ENCODE measurements around the gene KLK1. TPM values are rescaled to one million over a fixed set of nuclear protein-coding genes. Genes with fewer than 3 reads are reported as not detected.

The KLK1 gene
- total RNA-seq, 1 experiment from 2014 or later, result not detected

DNA sequence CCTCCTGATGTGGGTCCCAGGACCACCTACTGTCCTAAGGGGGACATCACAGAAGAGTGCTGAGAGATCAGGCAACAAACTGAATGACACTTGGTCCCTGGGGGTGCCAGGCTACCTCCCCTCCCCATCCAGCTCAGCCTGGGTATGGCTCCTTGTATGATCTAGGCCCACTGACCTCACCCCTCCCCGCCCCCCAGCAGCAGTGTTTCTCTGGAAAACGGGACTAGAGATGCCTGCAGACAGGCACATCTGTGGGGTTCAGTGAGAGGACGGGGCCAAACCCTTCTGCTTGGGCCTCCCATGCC, 24.1 kb downstream of the KLK1 start:
- Histone ChIP-seq H3K9me3 (no peaks in the 10 kb centered on the region), H3K36me3 (peaks cover 85% of the 10 kb centered on the region), H3K4me3 (no peak overlapping the region), H3K27me3 (no peaks in the 10 kb centered on the region)
- no peak for DNase-seq

DNA sequence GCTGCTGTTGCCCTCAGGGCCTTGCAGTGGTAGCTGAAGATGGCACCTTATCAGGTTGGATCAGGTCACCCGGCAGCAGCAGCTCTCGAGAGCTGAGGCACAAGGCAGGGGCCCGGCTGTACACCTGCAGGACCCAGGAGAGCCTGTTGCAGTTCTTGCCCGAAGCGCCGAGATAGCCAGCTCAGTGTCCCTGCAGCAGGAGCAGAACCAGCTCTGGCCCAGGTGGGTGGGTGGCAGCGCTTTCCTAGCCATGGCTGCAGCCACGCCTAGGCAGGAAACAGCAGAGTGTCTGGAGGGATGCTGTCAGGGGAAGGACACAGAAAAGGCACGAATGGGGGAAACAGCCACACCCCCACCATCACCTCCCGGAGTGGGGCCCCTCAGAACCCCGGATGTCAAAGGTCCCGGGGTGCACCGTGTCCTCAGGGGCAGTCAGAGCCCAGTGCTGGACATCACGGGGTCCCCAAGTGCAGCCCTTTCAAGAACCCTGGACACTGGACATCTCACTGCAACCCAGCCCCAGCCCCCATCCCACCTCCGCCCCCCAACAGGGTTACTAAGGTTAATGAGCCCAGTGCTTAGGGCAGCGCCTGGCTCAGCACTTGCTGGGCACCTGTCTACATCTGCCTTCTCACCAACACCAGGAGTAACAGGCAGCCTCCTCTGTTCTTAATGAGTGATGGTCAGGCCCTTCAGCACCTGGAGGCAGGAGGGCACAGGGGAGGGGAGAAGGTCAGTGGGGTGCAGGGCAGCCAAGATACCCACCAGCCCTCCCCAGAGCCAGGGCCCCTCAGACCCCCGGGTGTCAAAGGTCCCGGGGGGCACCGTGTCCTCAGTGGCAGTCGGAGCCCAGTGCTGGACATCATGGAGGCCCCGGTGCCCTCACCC, 24.7 kb downstream of the KLK1 start:
- Histone ChIP-seq H3K36me3 (peaks cover 85% of the 10 kb centered on the region), H3K9me3 (no peaks in the 10 kb centered on the region), H3K4me3 (no peak overlapping the region), H3K27me3 (no peaks in the 10 kb centered on the region)
- no peak for DNase-seq

DNA sequence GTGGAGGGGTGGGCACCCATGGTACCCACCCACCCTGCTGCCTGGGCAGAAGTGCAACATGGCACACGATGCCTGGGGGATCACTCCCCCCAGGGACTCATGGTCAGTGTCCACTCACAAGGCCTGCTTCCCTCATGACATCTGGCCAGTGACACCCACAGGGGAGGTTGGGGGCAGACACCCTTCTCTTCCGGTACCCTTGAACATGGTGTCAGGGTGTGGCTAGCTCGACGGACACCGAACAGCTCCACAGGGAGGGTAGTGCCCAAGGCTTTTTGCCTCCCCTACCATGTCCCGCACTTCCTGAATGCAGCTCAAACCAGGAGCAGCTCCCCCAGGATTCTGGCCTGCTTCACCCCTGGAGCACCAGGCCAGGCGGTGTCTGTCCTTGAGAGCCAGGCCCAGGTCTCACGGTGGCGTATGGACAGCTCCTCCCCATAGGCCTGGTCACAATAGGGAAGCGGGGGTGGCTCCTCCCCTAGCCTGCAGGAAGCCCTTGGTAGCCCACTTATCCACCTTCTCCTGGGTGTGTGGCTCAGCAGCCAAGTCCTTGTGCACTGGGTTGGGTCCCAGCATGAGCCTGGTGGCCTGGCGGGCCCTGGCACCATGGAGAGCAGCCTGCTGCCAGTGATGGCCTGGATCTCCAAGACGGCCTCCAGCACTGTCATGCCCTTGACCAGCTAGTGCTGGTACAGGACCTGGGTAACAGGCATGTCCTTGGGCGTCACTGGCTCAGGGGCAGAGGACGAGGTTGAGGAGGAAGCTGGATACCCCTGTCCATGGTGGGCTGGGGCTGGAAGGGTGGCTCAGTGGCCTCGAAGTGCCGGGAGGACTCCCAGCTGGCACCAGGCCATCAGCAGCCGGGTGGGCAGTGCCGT, 25.6 kb downstream of the KLK1 start:
- Histone ChIP-seq H3K27me3 (no peaks in the 10 kb centered on the region), H3K9me3 (no peaks in the 10 kb centered on the region), H3K36me3 (peaks cover 76% of the 10 kb centered on the region), H3K4me3 (no peak overlapping the region)
- no peak for DNase-seq

DNA sequence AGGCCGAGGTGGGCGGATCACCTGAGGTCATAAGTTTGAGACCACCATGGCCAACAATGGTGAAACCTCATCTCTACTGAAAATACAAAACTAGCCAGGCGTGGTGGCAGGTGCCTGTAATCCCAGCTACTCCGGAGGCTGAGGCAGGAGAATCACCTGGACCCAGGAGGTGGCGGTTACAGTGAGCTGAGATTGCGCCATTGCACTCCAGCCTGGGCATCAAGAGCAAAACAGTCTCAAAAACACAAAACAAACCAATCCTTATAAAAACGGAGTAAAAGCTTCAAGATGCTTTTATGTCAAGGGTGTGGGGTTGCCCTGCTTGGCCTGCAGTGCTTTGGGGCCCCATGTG, 26.2 kb downstream of the KLK1 start:
- H3K27me3 ChIP-seq, result no peaks in the 10 kb centered on the region
- no peak for DNase-seq
- H3K9me3 ChIP-seq, result no peaks in the 10 kb centered on the region
- H3K4me3 ChIP-seq, result no peak overlapping the region
- peaks cover 70% of the 10 kb centered on the region for H3K36me3 ChIP-seq

DNA sequence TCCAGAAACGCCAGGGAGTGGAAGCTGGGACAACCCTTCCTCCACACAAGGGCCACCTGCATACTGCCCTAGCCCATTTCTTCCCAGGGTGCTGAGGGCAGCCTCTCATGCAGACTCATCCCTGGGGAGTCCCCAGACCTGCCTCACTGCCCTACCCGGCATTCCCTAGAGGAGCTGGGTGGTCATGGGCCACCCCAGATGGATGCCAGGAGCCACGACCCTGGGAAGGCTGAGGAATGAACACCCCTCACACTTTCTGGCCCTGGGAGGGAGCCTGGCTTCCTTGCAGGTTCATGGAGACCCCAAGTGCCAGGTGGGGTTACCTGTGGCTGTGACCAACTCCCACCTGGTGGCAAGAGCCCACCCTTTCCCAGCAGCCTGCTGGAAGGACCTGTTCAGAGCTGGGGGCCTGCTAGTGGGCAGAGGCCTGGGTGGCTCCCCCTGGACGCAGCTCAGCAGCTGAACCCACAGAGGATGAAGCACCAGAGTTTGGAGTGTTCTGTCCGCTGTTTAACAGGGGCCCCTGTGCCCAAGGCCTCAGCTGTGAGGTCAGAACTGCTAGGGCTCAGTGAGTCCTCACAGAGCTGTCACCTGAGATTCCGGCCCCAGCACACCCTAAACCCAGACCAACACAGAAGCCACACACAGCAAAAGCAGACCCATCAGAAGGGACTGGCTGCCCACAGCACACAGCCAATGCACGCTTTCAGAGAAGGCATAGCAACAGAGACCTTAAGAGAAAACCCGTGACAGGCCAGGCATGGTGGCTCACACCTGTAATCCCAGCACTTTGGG, 26.8 kb downstream of the KLK1 start:
- Histone ChIP-seq H3K36me3 (peaks cover 64% of the 10 kb centered on the region), H3K4me3 (no peak overlapping the region)
- DNase-seq, result no peak

DNA sequence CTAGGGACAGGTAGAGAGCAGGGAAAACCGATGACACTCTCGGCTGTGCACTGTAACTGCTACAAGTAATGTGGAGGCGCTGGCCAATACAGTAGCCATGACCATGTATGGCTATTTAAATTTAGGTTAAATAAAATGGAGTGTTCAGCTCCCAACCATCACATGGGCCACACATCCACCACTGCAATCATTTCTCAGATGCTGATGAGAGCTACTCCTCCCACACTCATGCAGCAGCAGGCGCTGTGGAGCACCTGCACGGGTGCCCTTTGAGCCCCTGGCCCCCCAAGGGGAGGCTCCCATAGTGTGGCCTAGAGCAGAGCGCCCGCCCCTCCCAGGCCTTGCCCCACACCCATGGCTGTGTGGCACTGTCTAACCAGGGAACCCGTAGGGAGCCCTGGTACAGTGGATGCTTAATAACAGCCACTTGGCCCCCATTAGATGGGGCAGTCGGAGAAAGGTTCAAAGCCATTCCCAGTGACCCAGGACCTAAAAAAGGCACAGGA, 27.4 kb downstream of the KLK1 start:
- peaks cover 58% of the 10 kb centered on the region for H3K36me3 ChIP-seq
- no peak overlapping the region for H3K4me3 ChIP-seq

More for the DNA sequence above, 26.8 kb downstream of the KLK1 start:
- Histone ChIP-seq H3K27me3 (no peaks in the 10 kb centered on the region), H3K9me3 (no peaks in the 10 kb centered on the region)

DNA sequence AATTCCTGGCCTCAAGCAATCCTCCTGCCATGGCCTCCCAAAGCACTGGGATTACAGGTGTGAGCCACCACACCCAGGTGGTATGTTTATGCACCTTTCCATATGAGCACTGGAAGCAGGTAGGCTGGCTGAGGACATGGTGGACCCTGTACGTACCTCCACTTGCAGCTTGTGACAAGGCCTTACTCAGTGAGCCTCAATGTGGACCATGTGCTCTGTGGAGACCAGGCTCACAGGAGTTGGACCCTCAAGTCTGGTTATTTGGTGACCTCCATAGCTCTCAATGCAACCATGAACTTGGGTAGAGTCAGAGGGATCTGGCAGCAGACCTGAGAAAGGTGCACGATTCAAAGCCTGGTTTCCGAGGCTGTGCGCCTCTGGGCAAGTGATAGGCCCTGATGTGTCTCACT, 27.9 kb downstream of the KLK1 start:
- Histone ChIP-seq H3K27me3 (no peaks in the 10 kb centered on the region), H3K36me3 (peaks cover 52% of the 10 kb centered on the region), H3K4me3 (no peak overlapping the region), H3K9me3 (no peaks in the 10 kb centered on the region)
- DNase-seq, result no peak

More for the DNA sequence above, 27.4 kb downstream of the KLK1 start:
- H3K27me3 ChIP-seq, result no peaks in the 10 kb centered on the region
- DNase-seq, result no peak
- H3K9me3 ChIP-seq, result no peaks in the 10 kb centered on the region

DNA sequence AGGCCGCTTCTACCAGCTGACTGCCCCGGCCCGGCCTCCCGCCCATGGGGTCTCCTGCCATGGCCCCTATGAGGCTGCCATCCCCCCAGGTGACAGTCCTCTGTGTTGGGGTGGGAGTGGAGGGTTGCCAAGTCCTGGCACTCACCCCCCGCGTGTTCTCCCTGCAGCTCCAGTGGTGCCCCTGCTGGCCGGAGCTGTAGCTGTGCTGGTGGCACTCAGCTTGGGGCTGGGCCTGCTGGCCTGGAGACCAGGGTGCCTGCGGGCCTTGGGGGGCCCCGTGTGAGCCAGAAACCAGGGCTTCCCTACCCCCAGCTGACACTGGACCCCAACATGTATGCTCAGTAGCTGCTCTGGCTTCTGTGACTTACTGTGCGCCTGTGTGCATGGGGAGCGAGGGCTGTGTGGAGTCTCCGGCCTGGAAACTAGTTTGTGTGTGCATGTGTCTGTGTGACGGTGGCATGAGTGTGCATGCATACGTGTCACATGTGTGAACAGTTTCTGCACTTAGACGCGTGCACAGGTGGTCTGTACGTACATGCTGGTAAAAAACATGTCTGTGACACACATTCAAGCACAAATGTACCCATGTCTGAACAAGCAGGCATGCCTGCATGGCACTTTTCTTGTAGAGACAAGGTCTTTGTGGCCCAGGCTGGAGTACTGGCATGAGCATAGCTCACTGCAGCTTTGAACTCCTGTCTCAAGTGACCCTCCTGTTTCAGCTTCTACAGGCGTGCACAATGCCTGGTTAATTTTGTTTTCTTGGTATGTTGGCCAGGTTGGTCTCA, 28.5 kb downstream of the KLK1 start:
- Histone ChIP-seq H3K36me3 (peaks cover 48% of the 10 kb centered on the region), H3K9me3 (no peaks in the 10 kb centered on the region), H3K27me3 (no peaks in the 10 kb centered on the region), H3K4me3 (no peak overlapping the region)
- DNase-seq, result peak; percentile 71

DNA sequence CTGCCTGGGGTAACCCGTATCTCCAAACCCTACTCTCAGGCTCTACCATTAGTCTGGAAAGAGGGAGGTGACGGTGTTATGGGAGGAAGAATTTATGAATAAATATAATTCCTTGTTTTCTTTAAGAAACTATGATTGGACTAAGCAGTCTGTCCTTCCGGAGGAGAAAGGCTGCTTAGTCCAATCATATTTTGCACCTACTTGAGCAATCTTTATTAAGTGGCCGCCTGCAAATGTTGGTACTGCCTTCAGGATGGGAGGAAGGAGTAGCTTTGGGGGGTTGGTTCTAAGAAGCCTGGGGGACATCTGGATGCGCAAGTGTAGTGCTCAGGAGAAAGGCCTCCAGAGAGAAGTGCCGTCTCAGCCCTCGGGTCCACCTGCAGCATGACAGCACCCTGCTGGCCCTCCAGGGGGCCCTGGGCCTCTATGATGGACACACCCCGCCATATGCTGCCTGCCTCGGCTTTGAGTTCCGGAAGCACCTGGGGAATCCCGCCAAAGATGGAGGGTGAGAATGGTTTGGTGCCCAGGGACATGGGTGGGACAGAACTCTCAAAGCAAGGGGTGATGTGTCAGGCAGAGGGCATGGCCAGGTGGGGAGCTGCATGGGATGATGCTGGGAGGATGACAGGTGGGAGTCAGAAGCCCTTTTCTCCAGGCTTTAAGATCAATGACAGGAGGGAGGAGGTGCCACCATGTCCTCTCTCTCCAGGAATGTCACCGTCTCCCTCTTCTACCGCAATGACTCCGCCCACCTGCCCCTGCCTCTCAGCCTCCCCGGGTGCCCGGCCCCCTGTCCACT, 29.3 kb downstream of the KLK1 start:
- H3K27me3 ChIP-seq, result no peaks in the 10 kb centered on the region
- no peaks in the 10 kb centered on the region for H3K9me3 ChIP-seq
- H3K36me3 ChIP-seq, result peaks cover 40% of the 10 kb centered on the region
- DNase-seq, result peak; percentile 49
- no peak overlapping the region for H3K4me3 ChIP-seq

DNA sequence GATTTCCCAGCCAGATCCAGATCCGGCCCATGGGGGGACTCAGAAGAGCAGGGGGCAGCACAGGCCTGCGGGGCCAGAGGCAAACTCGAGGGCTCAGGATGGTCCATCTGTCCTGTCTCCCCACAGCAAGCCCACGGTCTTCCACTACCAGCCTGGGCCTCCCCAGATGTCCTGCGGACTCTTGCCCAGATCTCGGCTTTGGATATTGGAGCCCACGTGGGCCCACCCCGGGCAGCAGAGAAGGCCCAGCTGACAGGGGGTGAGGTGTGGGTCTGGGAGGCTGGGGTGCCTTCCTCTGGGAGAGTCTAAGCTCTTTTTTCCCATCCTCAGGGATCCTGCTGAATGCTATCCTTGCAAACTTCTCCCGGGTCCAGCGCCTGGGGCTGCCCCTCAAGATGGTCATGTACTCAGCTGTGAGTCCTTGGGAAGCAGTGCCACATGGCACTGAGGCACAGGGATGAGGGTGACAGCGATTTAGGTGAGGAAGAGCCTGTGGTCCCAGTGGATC, 30.0 kb downstream of the KLK1 start:
- no peaks in the 10 kb centered on the region for H3K27me3 ChIP-seq

DNA sequence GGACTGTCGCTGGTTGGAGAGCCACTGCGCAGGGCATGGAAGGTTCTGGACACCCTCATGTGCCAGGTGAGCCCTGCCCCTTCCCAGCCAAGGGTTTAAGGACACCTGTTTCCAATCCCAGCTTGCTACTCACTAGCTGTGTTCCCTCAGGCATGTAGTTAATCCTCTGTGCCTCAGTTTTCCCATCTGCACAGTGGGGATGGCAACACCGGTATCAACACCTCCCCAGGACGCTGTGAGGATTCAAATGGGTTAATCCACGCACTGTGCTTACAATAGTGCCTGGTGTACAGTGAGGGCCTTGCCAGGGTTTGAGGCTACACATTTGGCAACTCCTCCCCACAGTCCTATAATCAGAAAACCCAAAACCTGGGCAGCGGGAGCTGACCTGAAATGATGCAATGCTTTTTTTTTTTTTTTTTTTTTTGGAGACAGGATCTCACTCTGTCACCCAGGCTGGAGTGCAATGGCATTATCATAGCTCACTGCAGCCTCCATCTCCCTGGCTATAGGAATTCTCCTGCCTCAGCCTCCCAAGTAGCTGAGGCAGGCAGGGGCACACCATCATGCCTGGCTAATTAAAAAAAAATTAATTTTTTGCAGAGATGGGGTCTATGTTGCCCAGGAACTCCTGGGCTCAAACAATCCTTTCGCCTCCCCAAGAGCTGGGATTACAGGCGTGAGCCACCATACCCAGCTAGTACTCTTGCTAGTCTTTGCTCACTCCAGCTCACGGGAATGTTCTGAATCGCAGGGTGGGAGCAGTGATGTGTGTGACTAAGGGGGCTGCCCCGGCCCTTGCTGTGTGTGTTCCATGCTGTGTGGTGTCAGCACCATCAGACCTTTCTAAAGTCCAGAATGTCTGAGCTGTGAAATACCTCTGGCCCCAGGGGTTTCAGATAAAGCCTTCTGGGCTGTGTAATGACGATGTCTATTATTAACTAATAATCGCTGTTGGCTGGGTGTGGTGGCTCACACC, 31.0 kb downstream of the KLK1 start:
- Histone ChIP-seq H3K36me3 (peaks cover 23% of the 10 kb centered on the region), H3K4me3 (no peak overlapping the region), H3K27me3 (no peaks in the 10 kb centered on the region), H3K9me3 (no peaks in the 10 kb centered on the region)
- DNase-seq, result no peak

More for the DNA sequence above, 30.0 kb downstream of the KLK1 start:
- no peak for DNase-seq
- H3K9me3 ChIP-seq, result no peaks in the 10 kb centered on the region
- peaks cover 34% of the 10 kb centered on the region for H3K36me3 ChIP-seq
- H3K4me3 ChIP-seq, result no peak overlapping the region

DNA sequence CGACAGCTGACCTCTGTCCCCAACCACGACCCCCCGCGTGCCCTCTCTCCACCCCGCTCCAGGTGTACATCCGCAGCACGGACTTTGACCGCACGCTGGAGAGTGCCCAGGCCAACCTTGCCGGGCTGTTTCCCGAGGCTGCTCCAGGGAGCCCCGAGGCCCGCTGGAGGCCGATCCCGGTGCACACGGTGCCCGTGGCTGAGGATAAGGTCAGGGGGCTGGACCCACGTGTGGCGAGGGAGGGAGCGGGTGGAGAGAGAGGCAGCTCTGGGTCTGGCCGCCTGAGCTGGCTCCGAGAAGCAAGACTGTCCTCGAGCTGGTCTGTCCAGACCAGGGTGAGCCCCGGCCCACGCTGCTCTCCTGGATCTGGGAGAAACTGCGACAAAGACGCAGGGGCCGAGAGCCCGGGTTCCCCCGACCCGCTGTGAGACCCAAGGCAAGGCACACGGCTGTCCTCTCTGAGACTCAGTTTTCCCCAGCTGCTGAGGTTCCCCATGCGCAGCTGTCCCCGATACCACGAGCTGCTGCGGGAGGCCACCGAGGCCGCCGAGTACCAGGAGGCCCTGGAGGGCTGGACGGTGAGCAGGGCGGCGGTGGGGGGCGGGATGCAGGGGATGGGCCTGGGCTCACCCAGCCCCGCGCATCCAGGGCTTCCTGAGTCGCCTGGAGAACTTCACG, 31.9 kb downstream of the KLK1 start:
- DNase-seq, result no peak

DNA sequence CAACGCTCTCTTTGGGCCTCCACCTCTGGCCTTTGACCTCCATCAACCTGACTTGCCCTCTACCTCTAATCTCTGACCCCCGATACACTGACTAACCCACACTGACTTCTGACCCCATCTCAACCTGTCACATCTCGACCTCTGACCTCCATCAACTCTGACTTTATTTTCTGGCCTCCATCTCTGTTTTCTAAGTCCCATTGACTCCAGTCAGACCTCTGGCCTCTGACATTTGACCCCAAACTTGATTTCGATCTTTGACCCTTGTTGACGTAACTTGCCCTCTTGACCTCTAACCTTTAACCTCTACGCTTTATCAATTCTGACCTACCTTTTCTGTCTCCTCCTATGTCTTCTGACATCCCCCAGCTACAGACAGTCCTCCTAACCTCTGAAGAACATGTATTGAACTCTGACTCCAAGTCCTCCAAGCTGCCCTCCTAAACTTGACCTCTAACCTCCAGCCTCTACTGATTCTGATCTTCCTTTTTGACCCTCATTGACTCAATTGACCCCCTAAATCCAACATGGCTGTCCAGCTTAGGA, 32.6 kb downstream of the KLK1 start:
- DNase-seq, result no peak
- Histone ChIP-seq H3K4me3 (no peak overlapping the region), H3K36me3 (peaks cover 8% of the 10 kb centered on the region), H3K27me3 (no peaks in the 10 kb centered on the region), H3K9me3 (no peaks in the 10 kb centered on the region)

More for the DNA sequence above, 31.9 kb downstream of the KLK1 start:
- H3K9me3 ChIP-seq, result no peaks in the 10 kb centered on the region
- peaks cover 15% of the 10 kb centered on the region for H3K36me3 ChIP-seq
- no peak overlapping the region for H3K4me3 ChIP-seq
- no peaks in the 10 kb centered on the region for H3K27me3 ChIP-seq
